Measurements from ENCODE around the gene AKAP5.
"Not testable (repeated sequence)": the region's sequence is repeated elsewhere in the genome, so short reads cannot be mapped to it uniquely, and the experiment has no call there.

AKAP5 gene

DNA sequence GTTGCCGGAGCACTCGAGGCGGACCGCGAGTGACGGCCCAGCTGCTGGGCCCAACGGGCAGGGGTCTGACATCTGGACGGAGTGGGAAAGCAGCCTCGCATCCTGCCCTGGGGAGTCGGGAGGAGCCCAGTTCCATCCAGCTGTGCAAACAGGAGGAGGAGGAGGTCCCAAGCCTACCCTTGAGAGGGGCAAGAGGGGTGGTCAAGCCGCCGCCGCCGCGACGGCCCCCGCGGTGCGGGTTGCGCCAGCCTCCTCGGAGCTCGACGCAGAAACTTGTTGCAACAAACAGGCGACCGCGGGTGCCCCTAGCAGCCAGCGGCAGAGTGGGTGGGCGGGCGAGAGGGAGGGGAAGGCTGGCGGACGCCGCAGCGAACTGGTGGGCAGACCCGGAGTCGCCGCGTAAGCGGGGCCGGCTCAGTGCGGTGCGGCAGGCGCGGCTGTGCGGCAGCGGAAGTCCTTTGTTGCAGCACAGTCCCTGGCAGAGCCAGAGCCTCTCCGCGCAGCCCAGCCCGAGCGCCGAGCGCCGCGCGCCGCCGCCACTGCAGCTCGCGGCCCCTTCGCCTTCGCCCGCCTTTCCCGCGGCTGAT, 39.1 kb downstream of the AKAP5 start, which contains the start of gene ZBTB1:
ZBTB1 (plus strand) TSS at position 461 of the 587 bp plus-strand sequence. CDS start 16,735 bp downstream, outside the sequence.
- DNase-seq = peak; percentile 76 to 77

DNA sequence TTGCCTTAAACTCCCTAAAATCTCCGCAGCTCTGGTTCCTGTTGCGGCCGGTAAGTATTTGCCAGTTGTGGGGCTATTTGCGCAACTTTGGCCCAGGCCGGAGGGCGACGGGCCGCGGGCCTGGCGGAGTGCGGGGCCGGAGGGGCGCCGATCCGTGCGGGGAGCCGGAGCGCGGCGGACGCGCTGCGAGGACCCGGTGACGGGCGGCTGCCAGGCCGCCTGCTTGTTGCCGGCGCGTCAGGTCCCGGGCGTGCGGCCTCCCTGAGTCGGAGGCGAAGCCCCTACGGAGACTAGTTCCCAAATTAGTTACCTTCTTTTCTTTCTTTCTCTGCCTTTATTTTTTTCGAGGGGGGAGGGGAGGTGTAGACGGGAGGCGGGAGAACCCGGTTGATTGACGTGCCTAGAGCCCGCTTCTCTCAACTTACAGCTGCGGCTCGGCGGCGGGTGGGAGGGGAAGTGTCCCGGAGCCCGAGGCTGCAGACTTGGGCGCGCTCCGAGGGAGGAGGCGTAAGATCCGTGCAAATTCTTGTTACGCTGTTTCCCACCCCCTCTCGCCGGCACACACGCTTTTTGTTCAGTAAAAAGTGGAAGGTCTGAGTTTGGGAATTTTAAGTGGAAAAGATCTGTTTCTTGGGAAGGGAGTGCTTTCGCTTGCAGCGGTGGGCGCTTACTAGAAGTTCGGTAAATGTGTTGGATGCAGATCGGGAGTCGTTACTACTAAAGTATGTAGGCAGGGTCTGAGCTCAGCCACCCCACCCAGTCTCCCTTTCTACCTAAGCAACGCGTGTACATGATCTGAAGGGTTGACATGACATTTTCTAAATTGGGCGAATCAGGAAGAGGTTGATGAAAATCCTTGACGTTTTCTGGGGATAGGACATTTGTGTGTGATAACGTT, 39.8 kb downstream of the AKAP5 start:
- peak; percentile 80 to 82 for DNase-seq

DNA sequence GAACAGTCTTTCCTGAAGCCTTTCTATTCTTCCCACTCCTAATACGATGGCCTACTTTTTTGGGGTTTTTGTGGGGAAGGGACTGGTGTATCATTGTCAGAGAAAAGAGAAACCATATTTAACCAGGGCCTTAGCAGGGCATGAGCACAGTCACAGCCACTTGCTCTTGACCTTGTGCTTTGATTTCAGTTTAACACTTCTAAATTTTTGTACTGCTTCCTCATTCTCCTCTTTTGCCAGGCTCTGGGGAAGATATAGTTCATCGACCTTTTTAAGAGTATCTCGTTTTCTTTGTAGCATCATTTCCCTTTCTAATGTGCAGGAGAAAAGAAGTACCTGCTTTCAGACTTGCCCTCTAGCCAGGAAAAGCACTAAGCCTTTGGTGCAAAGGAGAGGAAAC, 41.4 kb downstream of the AKAP5 start:
- DNase-seq = no peak

DNA sequence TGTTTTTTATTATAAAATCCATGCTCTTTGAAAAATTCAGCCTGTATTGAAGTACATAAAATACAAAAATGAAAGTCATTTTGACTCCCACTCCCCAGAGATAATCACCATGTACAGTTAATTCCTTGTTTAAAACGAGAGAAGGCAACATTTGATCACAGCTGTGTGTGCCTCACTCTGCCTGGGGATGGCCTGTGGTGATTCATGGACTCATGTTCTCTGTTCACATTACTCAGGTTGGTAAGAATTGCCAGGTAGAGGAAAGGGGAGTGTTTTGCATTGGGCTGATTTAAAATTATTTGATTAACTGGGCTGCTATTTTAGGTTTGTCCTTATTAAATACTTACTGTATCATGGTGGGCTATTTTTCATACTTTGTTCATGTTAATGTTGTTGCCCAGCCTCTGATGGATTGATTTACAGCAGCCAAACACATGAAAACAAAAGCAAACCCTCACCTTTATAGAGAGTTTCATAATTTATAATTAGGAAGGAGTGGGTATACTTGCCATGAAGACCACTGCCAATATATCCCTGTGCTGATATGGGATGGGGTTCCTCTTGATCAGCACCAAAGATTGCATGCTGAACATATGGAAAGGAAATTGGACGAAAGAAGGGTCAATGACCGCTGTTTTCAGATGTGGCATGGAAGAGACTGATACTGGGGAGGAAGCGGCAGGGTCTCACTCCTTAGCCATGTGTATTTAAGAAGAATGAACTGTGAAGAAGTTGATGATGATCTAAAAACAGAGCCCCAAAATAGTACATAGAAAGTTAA, 42.3 kb downstream of the AKAP5 start:
- no peak for DNase-seq

DNA sequence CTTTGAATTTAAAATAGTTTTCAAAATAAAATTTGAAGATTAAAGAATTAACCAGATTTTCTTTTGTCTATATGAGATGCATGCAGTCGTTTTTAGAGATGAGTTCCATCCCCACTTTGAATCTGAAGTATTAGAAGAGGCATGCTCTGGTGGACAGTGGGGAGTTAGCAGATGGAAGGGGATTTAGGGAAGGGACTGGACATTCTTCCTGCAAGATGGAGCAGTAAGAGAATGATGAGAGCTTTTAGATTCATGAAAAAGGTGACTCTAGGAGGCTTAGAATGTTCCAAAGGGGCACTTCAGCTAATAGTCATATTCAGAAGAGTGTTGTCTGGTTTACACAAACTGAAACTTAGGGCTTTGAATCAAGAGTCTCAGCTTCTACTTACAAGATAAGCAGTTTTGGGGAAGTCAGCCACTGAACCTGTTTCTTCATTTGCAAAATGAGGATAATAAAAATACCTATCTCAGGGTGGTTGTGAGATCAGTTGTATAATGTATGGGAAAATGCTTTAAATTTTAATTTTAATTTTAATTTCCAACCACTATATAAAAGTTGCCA, 43.0 kb downstream of the AKAP5 start:
- no peak for DNase-seq

DNA sequence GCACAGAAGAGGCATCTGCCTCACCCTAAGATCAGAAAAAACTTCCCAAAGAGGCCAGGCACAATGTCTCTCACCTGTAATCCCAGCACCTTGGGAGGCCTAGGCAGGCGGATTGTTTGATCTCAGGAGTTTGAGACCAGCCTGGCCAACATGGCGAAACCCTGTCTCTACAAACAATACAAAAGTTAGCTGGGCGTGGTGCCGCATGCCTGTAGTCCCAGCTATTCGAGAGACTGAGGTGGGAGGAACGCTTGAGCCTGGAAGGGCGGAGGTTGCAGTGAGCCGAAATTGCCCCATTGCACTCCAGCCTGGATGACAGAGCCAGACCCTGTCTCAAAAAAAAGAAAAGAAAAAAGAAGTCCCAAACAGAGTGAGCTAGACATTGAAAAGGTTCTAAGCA, 43.7 kb downstream of the AKAP5 start:
- no peak for DNase-seq

DNA sequence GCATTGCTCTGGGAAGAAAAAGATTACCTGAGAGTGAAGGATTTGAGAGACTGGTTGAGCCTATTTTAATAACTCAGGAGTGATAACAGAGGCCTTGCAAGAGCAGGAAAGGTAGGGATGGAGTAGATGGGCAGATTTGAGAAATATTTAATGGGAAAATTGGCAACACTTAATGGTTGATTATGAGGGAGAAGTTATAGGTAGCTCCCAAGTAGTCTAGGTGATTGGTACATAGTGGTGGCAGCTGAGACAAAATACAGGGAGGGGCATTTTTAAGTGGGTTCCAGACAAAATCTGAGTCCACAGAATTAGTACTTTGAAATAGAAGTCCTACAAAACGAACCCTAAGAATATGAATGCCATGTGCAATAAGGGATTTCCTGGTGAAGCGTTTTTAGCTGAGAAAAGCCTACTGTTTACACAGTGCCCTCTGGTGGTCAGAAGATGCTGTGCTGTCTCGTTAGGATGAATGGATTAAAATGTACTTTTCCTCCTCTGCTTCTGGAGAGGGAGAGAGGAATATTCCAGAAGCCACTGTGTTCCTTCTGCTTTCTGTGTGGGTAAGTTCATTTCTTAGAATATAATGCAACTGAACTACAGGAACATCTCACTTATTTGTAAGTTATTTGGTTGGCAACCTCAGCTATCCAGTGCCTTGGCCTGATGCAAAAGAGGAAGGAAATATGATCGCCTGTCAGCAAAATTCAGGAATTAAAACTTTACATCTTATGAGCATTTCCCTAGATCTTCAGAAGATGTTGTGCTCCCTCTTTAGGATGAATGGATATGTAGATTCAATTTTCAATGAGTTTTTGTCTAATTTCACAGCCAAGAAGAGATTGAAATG, 45.7 kb downstream of the AKAP5 start:
- DNase-seq = peak; percentile 56 to 67

DNA sequence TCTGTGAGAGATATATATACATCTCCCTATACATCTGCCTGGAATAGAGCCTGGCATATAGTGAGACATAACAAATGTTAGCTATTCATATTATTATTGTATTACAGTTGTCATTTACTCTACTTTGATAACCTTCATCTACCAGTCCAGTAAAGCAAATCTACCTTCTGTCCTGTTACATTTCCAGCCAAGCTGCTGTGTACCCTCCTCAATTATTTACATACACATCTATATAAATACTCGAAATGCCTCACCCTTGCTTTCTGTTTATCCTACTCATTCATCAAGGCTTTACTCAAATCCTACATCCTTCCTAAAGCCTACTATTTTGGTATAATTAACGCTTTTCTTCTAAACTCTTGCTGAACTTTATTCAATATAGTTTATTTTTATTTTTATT, 48.0 kb downstream of the AKAP5 start:
- no peak for DNase-seq

DNA sequence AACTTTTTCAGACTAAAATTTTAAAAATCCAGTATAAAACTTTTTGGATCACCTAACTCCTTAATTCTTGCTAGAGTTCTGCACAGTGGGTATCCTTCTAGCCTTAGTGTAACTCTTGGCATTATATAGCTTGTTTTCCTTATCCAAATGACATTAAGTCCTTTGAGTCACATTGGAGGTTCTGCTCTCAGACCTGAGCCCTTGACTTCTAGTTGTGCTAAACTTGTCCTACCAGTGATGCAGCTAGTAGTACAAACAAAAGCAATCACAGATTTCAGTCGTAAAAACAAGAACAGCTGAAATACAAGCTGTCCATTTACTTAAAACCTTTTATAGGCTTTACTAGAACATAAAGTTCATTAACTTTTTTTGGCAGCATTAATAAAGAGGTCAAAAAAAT, 49.8 kb downstream of the AKAP5 start:
- DNase-seq = no peak

DNA sequence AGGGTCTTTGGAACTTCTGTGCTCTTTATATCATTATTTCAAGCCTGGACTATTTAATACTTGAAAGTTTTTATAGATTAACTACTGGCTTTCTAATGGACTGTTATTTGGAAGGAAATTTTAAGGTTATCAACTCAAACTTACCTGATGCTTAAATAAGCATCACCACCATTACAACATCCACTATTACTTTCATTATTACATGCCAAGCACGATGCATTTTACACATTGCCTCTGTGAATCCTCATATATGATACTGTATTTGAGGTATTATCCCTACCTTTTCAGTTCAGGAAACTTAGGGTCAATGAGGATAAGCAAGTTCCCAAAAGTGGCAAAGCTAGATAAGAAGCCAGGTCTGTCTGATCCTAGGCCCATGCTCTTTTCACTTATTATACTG, 51.7 kb downstream of the AKAP5 start:
- DNase-seq = no peak

DNA sequence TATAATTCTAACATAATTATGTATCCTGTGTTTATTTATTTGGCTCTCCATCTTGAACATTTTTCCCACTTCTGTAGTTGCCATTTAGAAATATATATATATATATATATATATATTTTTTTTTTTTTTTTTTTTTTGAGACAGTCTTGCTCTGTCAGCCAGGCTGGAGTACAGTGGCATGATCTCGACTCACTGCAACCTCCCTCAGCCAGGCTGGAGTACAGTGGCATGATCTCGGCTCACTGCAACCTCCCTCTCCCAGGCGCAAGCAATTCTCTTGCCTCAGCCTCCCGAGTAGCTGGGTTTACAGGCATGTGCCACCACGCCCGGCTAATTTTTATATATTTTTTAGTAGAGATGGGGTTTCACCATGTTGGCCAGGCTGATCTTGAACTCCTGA, 52.4 kb downstream of the AKAP5 start:
- not testable (repeated sequence) for DNase-seq

DNA sequence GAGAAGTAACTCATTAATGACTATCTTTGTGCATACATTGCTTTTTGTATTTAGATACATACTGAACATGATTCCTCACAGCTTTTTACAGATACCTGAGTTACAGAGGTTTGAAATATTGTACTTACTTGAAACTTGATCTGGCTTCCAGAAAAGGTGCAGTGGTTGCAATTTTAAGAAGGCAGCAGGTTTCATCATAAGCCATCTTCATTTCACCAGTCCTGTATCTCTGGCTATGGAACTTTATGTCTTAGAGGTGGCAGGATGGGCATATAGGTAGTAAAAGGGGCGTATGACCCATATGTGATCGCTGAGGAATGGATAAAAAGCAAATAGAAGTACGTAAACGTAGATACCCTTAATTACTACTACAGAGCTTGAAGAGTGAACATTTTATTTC, 52.9 kb downstream of the AKAP5 start:
- DNase-seq = no peak

DNA sequence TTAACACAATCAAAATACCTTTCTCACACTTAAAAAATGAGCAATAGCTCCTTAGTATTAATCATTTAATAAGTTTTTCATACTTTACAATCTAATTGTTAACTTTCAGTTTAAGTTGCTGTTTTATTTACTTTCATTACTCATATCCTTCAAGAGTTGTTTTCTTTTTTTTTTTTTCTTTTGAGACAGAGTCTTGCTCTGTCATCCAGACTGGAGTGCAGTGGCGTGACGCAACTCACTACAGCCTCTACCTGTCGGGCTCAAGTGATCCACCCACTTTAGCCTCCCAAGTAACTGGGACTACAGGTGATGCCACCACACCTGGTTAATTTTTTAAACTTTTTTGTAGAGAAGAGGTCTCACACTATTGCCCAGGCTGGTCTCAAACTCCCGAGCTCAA, 55.4 kb downstream of the AKAP5 start:
- DNase-seq = no peak

DNA sequence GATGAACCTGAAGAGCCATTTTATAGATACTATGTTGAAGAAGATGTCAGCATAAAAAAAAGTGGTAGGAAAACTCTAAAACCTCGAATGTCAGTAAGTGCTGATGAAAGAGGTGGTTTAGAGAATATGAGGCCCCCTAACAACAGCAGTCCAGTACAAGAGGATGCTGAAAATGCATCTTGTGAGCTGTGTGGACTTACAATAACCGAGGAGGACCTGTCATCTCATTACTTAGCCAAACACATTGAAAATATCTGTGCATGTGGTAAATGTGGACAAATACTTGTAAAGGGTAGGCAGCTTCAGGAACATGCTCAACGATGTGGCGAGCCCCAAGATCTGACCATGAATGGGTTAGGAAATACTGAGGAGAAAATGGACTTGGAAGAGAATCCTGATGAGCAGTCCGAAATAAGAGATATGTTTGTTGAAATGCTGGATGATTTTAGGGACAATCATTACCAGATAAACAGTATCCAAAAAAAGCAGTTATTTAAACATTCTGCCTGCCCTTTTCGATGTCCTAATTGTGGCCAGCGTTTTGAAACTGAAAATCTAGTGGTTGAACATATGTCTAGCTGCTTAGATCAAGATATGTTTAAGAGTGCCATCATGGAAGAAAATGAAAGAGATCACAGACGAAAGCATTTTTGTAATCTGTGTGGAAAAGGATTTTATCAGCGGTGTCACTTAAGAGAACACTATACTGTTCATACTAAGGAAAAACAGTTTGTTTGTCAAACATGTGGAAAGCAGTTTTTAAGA, 57.5 kb downstream of the AKAP5 start:
- no peak for DNase-seq

All from stimulated activated CD4-positive, alpha-beta T cell treated with anti-CD3 and anti-CD28 coated beads, Interleukin-2, amount 100 ng/mL, for 48 hours (primary cell).